WERI-Rb-1 (cell line): Measurements from ENCODE around the gene RPS19BP1.
A peak's percentile ranks its signal among the peaks of the same experiment; 100 is the strongest.

Source experiments
- DNase-seq: peaks from one replicate; pipeline ENCODE4 v3.0.0-alpha.2; 2020
- H3K27ac ChIP-seq: fragments of 250-450 bp; sonication (Bioruptor Pico); 2 replicates; pipeline ENCODE4 v1.5.1; 2020; ENCODE audit warnings: mild to moderate bottlenecking, moderate library complexity
- H3K27me3 ChIP-seq: fragments of 250-450 bp; sonication (Bioruptor Pico); 2 replicates; pipeline ENCODE4 v1.5.1; 2021; ENCODE audit warnings: mild to moderate bottlenecking, low read depth, moderate library complexity; ENCODE audit not compliant: insufficient read depth, severe bottlenecking
- H3K36me3 ChIP-seq: fragments of 250-450 bp; sonication (Bioruptor Pico); 2 replicates; pipeline ENCODE4 v1.5.1; 2020; ENCODE audit warnings: mild to moderate bottlenecking, moderate library complexity
- H3K4me3 ChIP-seq: 2 replicates; pipeline ENCODE4 v1.5.1; 2011; ENCODE audit warnings: low read depth, mild to moderate bottlenecking, control low read depth, low read length
- H3K9me3 ChIP-seq: fragments of 250-450 bp; sonication (Bioruptor Pico); 2 replicates; pipeline ENCODE4 v1.5.1; 2021; ENCODE audit warnings: mild to moderate bottlenecking, moderate library complexity; ENCODE audit not compliant: severe bottlenecking
- TF ChIP-seq, protein P1 (sequence below): IDR thresholded peaks from 2 replicates; pipeline ENCODE4 v1.5.1; 2011; ENCODE audit warnings: low read depth, mild to moderate bottlenecking, control low read depth, inconsistent platforms, low read length

RPS19BP1 gene

DNA sequence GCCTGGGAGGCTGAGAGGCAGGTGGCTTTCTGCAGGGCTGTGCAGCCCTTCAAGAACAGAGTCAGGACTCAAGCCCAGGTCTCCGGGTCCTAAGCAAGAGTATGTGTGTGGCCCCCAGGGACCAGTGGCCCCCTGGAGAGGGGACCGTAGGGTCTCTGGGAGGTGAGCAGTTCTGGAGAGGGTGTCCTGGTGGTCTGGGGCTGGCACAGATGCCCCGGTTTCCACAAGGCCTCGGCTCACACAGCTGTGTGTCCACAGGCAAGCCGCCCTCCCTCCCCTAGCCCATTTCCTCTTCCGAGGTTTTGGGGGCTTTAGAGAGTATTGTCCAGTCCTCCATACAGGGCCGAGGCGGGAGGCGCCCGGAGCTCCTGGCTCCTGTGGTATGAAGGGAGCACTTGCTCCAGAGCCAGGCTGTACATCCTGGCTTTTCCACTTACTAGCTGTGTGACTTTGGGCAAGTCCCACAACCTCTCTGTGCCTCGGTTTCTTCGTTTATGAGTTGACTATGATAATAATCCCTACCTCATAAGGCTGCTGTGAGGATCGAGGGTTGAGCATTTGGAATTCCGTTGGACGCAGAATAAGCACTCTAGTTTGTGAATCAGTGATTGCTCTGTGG is 3.4 kb upstream of the RPS19BP1 start:
- DNase-seq, result no peak
- Histone ChIP-seq H3K27me3 (no peaks in the 10 kb centered on the region), H3K27ac (peak overlapping the region; percentile 41), H3K36me3 (peaks cover 6% of the 10 kb centered on the region), H3K9me3 (no peaks in the 10 kb centered on the region), H3K4me3 (peak overlapping the region; percentile 50; the same call in 1 of the 2 replicates)
- TF ChIP-seq, protein P1, sequence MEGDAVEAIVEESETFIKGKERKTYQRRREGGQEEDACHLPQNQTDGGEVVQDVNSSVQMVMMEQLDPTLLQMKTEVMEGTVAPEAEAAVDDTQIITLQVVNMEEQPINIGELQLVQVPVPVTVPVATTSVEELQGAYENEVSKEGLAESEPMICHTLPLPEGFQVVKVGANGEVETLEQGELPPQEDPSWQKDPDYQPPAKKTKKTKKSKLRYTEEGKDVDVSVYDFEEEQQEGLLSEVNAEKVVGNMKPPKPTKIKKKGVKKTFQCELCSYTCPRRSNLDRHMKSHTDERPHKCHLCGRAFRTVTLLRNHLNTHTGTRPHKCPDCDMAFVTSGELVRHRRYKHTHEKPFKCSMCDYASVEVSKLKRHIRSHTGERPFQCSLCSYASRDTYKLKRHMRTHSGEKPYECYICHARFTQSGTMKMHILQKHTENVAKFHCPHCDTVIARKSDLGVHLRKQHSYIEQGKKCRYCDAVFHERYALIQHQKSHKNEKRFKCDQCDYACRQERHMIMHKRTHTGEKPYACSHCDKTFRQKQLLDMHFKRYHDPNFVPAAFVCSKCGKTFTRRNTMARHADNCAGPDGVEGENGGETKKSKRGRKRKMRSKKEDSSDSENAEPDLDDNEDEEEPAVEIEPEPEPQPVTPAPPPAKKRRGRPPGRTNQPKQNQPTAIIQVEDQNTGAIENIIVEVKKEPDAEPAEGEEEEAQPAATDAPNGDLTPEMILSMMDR, result no peak

GRCh38 chr22:39535357-39535725 is 2.8 kb upstream of the RPS19BP1 start:
- Histone ChIP-seq H3K27me3 (no peaks in the 10 kb centered on the region), H3K9me3 (no peaks in the 10 kb centered on the region), H3K36me3 (peaks cover 9% of the 10 kb centered on the region), H3K27ac (peak overlapping the region; percentile 41), H3K4me3 (peak overlapping the region; percentile 50)
- DNase-seq, result peak; percentile 81
- TF ChIP-seq, protein P1, result peak; percentile 28; the same call in 1 of the 2 replicates

DNA sequence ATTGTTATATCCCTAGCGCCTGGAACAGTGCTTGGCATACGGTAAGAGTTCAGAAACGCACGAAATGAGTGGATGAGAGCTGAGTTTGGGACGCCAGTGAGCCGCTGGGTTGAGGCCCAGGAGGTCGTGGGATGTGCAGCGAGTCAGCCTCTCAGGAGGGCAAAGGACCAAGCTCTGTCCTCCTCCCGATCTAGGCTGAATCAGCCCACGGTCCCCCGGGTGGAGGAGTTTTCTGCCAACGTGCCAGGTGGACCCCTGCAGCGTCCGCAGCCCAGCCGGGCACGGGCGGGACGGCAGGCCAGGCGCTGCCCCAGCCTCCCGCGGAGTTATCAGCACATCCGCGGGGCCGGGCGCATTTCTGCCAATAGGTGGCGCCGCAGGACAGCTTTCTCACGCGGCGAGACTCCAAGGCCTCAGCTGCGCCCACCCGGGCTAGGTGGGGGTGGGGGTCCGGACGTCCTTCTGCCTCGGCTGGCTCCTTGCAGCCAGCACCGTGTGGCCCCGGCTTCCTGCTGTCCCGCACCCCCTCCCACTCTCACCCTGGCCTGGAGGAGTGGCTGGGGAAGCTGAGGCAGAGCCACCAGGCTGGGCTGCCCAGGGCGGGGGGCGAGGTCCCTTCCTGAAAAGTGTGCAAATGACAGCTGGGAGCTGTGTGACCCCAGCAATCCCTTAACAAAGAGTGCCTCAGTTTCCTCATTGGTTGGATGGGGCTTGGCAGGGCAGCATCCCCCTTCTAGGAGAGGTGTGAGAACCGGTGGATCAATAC is 2.2 kb upstream of the RPS19BP1 start:
- Histone ChIP-seq H3K27ac (peak overlapping the region; percentile 28), H3K4me3 (peak overlapping the region; percentile 50), H3K9me3 (no peaks in the 10 kb centered on the region), H3K36me3 (peaks cover 15% of the 10 kb centered on the region), H3K27me3 (no peaks in the 10 kb centered on the region)
- TF ChIP-seq, protein P1, result peak; percentile 88
- peak; percentile 88 for DNase-seq

DNA sequence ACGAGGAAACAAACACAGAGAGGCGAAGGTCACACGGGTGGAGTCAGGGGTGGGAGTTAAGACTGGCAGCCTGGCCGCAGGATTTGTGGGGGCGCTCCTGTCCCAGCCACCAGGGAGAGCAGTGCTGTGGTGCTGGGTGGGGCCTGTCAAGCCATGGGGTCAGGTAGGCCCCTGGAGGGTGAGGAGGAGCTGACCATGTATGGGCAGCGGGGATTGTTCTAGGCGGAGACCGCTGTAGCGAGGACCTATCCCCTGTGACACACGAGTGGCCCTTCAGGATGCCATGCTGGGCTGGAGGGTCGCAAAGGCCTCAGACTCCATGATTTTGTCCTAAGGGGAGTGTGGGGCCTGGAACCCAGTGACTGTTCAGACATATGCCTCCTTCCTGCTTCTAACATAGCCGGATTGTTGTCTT is 1.6 kb upstream of the RPS19BP1 start:
- no peak for DNase-seq
- Histone ChIP-seq H3K27me3 (no peaks in the 10 kb centered on the region), H3K27ac (no peak overlapping the region), H3K4me3 (no peak overlapping the region), H3K36me3 (peaks cover 22% of the 10 kb centered on the region), H3K9me3 (no peaks in the 10 kb centered on the region)
- TF ChIP-seq, protein P1, result 0 out of 2 replicates have a peak, but pooled peaks have one; percentile 3

DNA sequence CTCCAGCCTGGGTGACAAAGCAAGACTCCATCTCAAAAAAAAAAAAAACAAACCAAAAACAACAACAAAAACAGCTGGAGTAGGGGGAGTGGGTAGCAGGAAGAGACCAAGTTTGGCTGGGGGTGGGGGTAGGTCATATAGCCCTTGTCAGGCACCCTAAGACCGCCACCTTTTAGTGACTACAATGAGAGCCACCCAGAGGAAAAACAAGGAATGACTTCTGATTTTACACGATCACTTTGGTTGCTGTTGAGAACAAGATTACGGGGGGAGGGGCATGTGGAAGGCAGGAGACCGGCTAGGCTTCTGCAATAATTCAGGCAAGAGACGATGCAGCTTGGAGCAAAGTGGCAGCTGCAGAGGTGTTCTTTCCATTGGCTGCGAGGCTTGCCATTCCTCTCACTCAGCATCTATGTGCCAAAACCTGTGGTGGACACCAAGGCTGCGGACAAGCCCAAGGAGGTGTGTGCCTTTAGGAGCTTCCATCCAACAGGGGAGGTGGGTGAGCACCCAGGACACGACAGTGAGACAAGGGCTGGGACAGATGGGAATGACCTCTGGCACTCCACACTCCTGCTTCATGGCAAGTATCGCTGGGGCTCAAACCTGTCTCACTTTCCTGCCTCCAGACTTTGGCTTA is 1.7 kb downstream of the RPS19BP1 start:
- H3K36me3 ChIP-seq, result peaks cover 34% of the 10 kb centered on the region
- peak overlapping the region; percentile 24; the same call in 1 of the 2 replicates for H3K27ac ChIP-seq
- peak; percentile 77 for DNase-seq

More for the DNA sequence above, 1.7 kb downstream of the RPS19BP1 start:
- TF ChIP-seq, protein P1, result peak; percentile 38
- Histone ChIP-seq H3K27me3 (no peaks in the 10 kb centered on the region), H3K4me3 (no peak overlapping the region), H3K9me3 (no peaks in the 10 kb centered on the region)
